ENCODE measurements around the gene OSGIN1. TPM values are rescaled to one million over a fixed set of nuclear protein-coding genes. Genes with fewer than 3 reads are reported as not detected.

OSGIN1 gene, protein sequence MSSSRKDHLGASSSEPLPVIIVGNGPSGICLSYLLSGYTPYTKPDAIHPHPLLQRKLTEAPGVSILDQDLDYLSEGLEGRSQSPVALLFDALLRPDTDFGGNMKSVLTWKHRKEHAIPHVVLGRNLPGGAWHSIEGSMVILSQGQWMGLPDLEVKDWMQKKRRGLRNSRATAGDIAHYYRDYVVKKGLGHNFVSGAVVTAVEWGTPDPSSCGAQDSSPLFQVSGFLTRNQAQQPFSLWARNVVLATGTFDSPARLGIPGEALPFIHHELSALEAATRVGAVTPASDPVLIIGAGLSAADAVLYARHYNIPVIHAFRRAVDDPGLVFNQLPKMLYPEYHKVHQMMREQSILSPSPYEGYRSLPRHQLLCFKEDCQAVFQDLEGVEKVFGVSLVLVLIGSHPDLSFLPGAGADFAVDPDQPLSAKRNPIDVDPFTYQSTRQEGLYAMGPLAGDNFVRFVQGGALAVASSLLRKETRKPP
- total RNA-seq: 1.2 and 1.8 TPM in 2 replicates
- total RNA-seq (2013): 0.47 TPM
- polyA plus RNA-seq: 0.85 and 1.8 TPM in 2 replicates
- 0.77 and 1.6 TPM in 2 replicates for polyA minus RNA-seq

DNA sequence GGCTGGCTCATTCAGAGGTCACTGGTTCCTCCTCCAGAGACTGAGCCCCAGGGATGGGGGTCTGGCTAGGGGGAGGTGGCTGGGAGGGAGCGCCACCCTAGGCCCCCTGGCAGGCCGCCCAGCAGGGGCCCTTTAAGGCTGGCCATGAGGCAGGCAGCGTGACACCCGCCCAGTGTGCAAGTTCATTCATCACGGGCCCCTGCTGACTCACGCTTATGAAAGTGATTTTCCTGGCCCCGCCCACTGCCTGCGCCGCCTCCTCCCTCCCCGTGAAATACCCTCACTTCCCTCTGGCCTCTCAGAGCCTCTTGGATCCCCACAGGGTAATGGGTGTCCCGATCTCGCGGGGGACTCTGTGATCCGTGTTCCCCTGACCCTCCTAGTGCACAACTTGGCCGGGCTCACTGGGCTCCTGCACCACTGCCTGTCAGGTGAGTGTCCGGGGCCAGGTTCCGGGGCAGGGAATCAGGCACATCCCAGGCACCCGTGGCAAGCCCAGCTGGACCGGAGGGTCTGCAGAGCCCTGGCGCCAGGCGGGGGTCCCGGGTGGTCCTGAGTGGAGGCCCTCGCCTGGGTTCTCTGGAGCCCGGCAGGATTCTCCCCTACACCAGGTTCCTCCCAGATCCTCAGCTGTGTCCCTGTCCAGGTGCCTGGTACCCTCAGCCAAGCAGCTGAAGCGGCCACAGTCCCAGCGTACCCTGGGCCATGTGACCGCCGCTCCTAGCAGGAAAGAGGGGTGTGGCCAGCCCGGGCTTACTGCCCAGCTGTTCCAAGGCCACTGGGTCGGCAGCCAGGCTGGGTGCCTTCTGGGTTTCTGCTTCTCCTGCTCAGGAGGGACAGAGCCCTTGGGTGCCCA is at the start of gene OSGIN1:
OSGIN1 (plus strand) TSS at position 301 of the 856 bp plus-strand sequence. CDS start 4,432 bp downstream, outside the sequence.
- TF ChIP-seq EZH2 (IDR thresholded peaks at IDR 0.05; ENCODE audit: borderline replicate concordance, insufficient read depth, low read depth, low read length, poor library complexity, severe bottlenecking): no peak
- TF ChIP-seq, protein P1, sequence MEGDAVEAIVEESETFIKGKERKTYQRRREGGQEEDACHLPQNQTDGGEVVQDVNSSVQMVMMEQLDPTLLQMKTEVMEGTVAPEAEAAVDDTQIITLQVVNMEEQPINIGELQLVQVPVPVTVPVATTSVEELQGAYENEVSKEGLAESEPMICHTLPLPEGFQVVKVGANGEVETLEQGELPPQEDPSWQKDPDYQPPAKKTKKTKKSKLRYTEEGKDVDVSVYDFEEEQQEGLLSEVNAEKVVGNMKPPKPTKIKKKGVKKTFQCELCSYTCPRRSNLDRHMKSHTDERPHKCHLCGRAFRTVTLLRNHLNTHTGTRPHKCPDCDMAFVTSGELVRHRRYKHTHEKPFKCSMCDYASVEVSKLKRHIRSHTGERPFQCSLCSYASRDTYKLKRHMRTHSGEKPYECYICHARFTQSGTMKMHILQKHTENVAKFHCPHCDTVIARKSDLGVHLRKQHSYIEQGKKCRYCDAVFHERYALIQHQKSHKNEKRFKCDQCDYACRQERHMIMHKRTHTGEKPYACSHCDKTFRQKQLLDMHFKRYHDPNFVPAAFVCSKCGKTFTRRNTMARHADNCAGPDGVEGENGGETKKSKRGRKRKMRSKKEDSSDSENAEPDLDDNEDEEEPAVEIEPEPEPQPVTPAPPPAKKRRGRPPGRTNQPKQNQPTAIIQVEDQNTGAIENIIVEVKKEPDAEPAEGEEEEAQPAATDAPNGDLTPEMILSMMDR (IDR thresholded peaks at IDR 0.05): no peak
- ATAC-seq (ENCODE audit: low read depth) (peak; percentile 81), DNase-seq (peak; percentile 52)
- no peaks in the 10 kb centered on the region for H4K20me1 ChIP-seq (ENCODE audit: control insufficient read depth, insufficient read depth, low read length, poor library complexity, severe bottlenecking)
- intact Hi-C loops (cut with micrococcal nuclease): loop anchor here (1.0 kb wide), 1 partner anchor 55 kb away; no protein-coding TSS in a partner anchor
- peak within 1 kb of the TSS; percentile 73 for H3K4me2 ChIP-seq (replicated peaks; ENCODE audit: low read depth, low read length, poor library complexity, severe bottlenecking)
- peaks cover 17% of the 10 kb centered on the region for H3K27me3 Mint-ChIP-seq
- ChIA-PET POLR2A (no interaction called here), CTCF (interaction anchor here (0.7 to 1.9 kb wide), 4 partner anchors 24 to 234 kb away, joined by 3 to 5 read pairs (median 4); partner anchors contain the start of genes MBTPS1 and TAF1C)
- H3K27ac Mint-ChIP-seq: no peak within 1 kb of the TSS
- peak within 1 kb of the TSS; percentile 76 for H3K4me3 Mint-ChIP-seq
- H3K9me3 ChIP-seq (ENCODE audit: control extremely low read depth in 1 of 3, control insufficient read depth in 2 of 3, insufficient read depth in 1 of 3, low read length in 2 of 3): peaks cover 0 to 7% (median 0%) of the 10 kb centered on the region in 3 donors
- peaks cover 0 to 44% (median 10%) of the 10 kb centered on the region in 4 experiments for H3K27me3 ChIP-seq (replicated peaks in 1 of 4; ENCODE audit: control extremely low read depth in 1 of 4, control insufficient read depth in 3 of 4, insufficient read depth in 4 of 4, low read length in 3 of 4)
- H3K27ac ChIP-seq (ENCODE audit: low read length in 2 of 2): no peak within 1 kb of the TSS
- 6% methylated on average over 28 of the region's 30 CpGs for WGBS (ENCODE audit: insufficient coverage)
- H3K4me3 ChIP-seq (ENCODE audit: control extremely low read depth in 1 of 5, extremely low read depth in 1 of 5, insufficient read depth in 1 of 5, low read depth in 2 of 5, low read length in 4 of 5): peak within 1 kb of the TSS in 2 of 5 experiments; percentile 19 to 35
- H3K79me2 ChIP-seq (ENCODE audit: control insufficient read depth, insufficient read depth, low read length): no peaks in the 10 kb centered on the region
- peak within 1 kb of the TSS; percentile 52 for H3K9ac ChIP-seq (ENCODE audit: low read length)
- peaks cover 12 to 13% of the 10 kb centered on the region in 2 donors for H3K4me1 ChIP-seq (ENCODE audit: control insufficient read depth in 2 of 2, insufficient read depth in 2 of 2, low read length in 2 of 2)
- no peaks in the 10 kb centered on the region for H3K9me3 Mint-ChIP-seq (ENCODE audit: insufficient read depth)
- H3K4me1 Mint-ChIP-seq: peaks cover 12% of the 10 kb centered on the region
- H3K36me3 ChIP-seq (replicated peaks in 1 of 2; ENCODE audit: control extremely low read depth in 1 of 2, control insufficient read depth in 1 of 2, extremely low read depth in 1 of 2, insufficient read depth in 2 of 2, low read length in 1 of 2): no peaks in the 10 kb centered on the region
- H2AFZ ChIP-seq (ENCODE audit: insufficient read depth, low read depth, low read length, poor library complexity, severe bottlenecking): peak within 1 kb of the TSS; percentile 56

All from B cell (primary cell).